NB4 (cell line): Measurements from ENCODE around the gene LHX4.

Experiments used
- DNase-seq: peaks from one replicate; pipeline ENCODE4 v3.0.0; 2010; ENCODE audit warnings: low read depth
- H3K4me3 ChIP-seq: one replicate; pipeline ENCODE4 v1.5.1; 2011; ENCODE audit warnings: mild to moderate bottlenecking, low read depth, low read length, moderate library complexity
- MAX ChIP-seq: IDR thresholded peaks from 2 replicates; pipeline ENCODE4 v1.6.1; 2011; ENCODE audit warnings: low read depth, low read length
- MYC ChIP-seq: IDR thresholded peaks from 2 replicates; pipeline ENCODE4 v1.6.1; 2011; ENCODE audit warnings: low read depth, low read length
- POLR2A ChIP-seq: IDR thresholded peaks from 2 replicates; pipeline ENCODE4 v1.6.1; 2011; ENCODE audit warnings: mild to moderate bottlenecking; ENCODE audit not compliant: insufficient read length; ENCODE audit errors: extremely low read depth
- TF ChIP-seq, protein P1 (sequence below): IDR thresholded peaks from one replicate; pipeline ENCODE4 v1.5.1; 2012; ENCODE audit warnings: low read depth, low read length

Gene LHX4

GRCh38 chr1:180190091-180190490 lies 40.0 kb upstream of the LHX4 start:
- no peak overlapping the region for H3K4me3 ChIP-seq
- TF ChIP-seq POLR2A (no peak), MAX (no peak), MYC (no peak)
- TF ChIP-seq, protein P1, sequence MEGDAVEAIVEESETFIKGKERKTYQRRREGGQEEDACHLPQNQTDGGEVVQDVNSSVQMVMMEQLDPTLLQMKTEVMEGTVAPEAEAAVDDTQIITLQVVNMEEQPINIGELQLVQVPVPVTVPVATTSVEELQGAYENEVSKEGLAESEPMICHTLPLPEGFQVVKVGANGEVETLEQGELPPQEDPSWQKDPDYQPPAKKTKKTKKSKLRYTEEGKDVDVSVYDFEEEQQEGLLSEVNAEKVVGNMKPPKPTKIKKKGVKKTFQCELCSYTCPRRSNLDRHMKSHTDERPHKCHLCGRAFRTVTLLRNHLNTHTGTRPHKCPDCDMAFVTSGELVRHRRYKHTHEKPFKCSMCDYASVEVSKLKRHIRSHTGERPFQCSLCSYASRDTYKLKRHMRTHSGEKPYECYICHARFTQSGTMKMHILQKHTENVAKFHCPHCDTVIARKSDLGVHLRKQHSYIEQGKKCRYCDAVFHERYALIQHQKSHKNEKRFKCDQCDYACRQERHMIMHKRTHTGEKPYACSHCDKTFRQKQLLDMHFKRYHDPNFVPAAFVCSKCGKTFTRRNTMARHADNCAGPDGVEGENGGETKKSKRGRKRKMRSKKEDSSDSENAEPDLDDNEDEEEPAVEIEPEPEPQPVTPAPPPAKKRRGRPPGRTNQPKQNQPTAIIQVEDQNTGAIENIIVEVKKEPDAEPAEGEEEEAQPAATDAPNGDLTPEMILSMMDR, result no peak

GRCh38 chr1:180192172-180192571 lies 37.9 kb upstream of the LHX4 start:
- TF ChIP-seq MYC (0 out of 2 replicates have a peak, but pooled peaks have one; percentile 33), POLR2A (no peak), MAX (no peak)
- TF ChIP-seq, protein P1, result no peak
- peak; percentile 75 for DNase-seq
- H3K4me3 ChIP-seq, result no peak overlapping the region

More at GRCh38 chr1:180190091-180190490, 40.0 kb upstream of the LHX4 start:
- DNase-seq, result no peak

- no peak for DNase-seq
- TF ChIP-seq POLR2A, result no peak
Observed at GRCh38 chr1:180193141-180194047, 36.7 kb upstream of the LHX4 start.

DNA sequence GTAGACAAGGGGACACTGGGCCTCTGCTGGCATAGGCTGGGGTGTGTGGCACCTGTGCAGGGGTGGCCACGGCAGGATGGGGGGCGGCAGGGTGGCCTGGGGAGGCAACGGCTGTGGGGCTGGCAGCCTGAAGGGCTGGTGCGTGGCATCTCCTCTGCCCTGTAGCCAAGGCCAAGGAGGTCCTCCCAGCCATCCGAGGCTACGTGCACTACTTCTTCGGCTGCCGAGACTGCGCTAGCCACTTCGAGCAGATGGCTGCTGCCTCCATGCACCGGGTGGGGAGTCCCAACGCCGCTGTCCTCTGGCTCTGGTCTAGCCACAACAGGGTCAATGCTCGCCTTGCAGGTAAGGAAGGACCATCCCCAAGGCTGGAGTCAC lies 36.0 kb upstream of the LHX4 start:
- no peak for DNase-seq
- TF ChIP-seq POLR2A (no peak), MAX (no peak), MYC (no peak)
- TF ChIP-seq, protein P1, result no peak
- H3K4me3 ChIP-seq, result no peak overlapping the region

More at GRCh38 chr1:180193141-180194047, 36.7 kb upstream of the LHX4 start:
- H3K4me3 ChIP-seq, result no peak overlapping the region

- TF ChIP-seq, protein P1, result no peak
- TF ChIP-seq MAX, result peak; percentile 34; the same call in 1 of the 2 replicates
- H3K4me3 ChIP-seq, result no peak overlapping the region
- peak; percentile 55 for DNase-seq
Observed at GRCh38 chr1:180194546-180195207, 35.4 kb upstream of the LHX4 start.

DNA sequence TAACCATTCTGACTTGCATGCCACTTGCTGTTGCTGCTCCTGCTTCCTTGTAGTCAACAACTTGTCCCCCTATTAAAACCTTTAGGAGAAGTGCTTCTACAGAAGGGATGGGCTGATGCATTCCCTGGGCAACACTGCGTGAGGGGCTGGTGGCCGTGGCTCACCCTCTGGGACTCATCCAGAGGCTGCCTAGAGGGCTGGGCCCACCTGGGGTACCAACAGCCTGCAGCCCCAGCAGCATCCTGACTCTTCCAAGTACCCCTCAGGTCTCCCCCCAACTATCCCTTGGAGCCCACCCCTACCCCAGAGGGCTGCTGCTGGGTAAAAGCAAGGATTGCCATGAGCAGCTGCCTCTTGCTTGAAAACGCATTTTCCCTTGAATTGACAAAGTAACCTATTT lies 34.7 kb upstream of the LHX4 start:
- TF ChIP-seq MYC (no peak), MAX (no peak), POLR2A (no peak)
- TF ChIP-seq, protein P1, result no peak
- no peak for DNase-seq
- no peak overlapping the region for H3K4me3 ChIP-seq
